CD14-positive monocyte (primary cell): Measurements from ENCODE around the gene DNAH3. TPM values are rescaled to one million over a fixed set of nuclear protein-coding genes. Genes with fewer than 3 reads are reported as not detected.

Source experiments
- DNase-seq, 3 donors: peaks; one replicate each; pipeline ENCODE4 v3.0.0-alpha.2; 2011 to 2022
- H2AFZ ChIP-seq: 2 replicates; pipeline ENCODE4 v1.6.0; 2012; ENCODE audit warnings: mild to moderate bottlenecking, low read depth, low read length, inconsistent platforms; ENCODE audit not compliant: insufficient read depth, poor library complexity, severe bottlenecking
- H3K27ac ChIP-seq, 2 donors: 1 replicate in 1 of 2; 2 replicates in 1 of 2; pipeline ENCODE4 v1.5.1; 2012 to 2013; ENCODE audit warnings: low read length in 2 of 2, control low read depth in 1 of 2, inconsistent platforms in 1 of 2, low read depth in 1 of 2, mild to moderate bottlenecking in 1 of 2
- H3K27me3 ChIP-seq, 2 donors: one replicate each; pipeline versions ENCODE4 v1.6.0 to v1.6.1; 2011 to 2013; ENCODE audit warnings: low read length in 2 of 2; ENCODE audit not compliant: control insufficient read depth in 2 of 2, insufficient read depth in 2 of 2
- H3K36me3 ChIP-seq, 2 donors: replicated peaks in 1 of 2; 1 replicate in 1 of 2; 2 replicates in 1 of 2; pipeline versions ENCODE4 v1.5.1 to v1.6.1; 2012 to 2013; ENCODE audit warnings: low read length in 2 of 2, control low read depth in 1 of 2, inconsistent platforms in 1 of 2, mild to moderate bottlenecking in 1 of 2; ENCODE audit not compliant: insufficient read depth in 2 of 2, control insufficient read depth in 1 of 2
- H3K4me1 ChIP-seq, 2 donors: 1 replicate in 1 of 2; 2 replicates in 1 of 2; pipeline versions ENCODE4 v1.5.1 to v1.6.1; 2012 to 2013; ENCODE audit warnings: low read length in 2 of 2, control low read depth in 1 of 2, inconsistent platforms in 1 of 2, mild to moderate bottlenecking in 1 of 2, moderate library complexity in 1 of 2; ENCODE audit not compliant: insufficient read depth in 2 of 2, control insufficient read depth in 1 of 2
- H3K4me2 ChIP-seq: replicated peaks from 2 replicates; pipeline ENCODE3; 2012; ENCODE audit warnings: low read length, moderate library complexity, mild to moderate bottlenecking; ENCODE audit not compliant: poor library complexity, severe bottlenecking; ENCODE audit errors: extremely low read depth
- H3K4me3 ChIP-seq, 3 experiments: fragments of 200-600 bp in 1 of 3; sonication (generic) in 1 of 3; replicated peaks in 1 of 3; 1 replicate in 2 of 3; 2 replicates in 1 of 3; pipeline ENCODE4 v1.5.1; 2011 to 2013; ENCODE audit warnings: low read length in 3 of 3, mild to moderate bottlenecking in 3 of 3, control low read depth in 2 of 3, low read depth in 2 of 3, inconsistent platforms in 1 of 3, moderate library complexity in 1 of 3
- H3K79me2 ChIP-seq: 2 replicates; pipeline ENCODE4 v1.6.0; 2012; ENCODE audit warnings: mild to moderate bottlenecking, control low read depth, inconsistent platforms, low read length, moderate library complexity; ENCODE audit not compliant: insufficient read depth
- H3K9ac ChIP-seq: 2 replicates; pipeline ENCODE4 v1.6.0; 2017; ENCODE audit warnings: low read length, mild to moderate bottlenecking; ENCODE audit not compliant: insufficient read depth, poor library complexity, severe bottlenecking
- H3K9me3 ChIP-seq, 2 donors: replicated peaks in 1 of 2; 1 replicate in 1 of 2; 2 replicates in 1 of 2; pipeline versions ENCODE4 v1.5.1 to v1.6.1; 2012 to 2013; ENCODE audit warnings: low read length in 2 of 2, control low read depth in 1 of 2; ENCODE audit not compliant: control insufficient read depth in 1 of 2, insufficient read depth in 1 of 2
- H4K20me1 ChIP-seq: 2 replicates; pipeline ENCODE4 v1.6.0; 2012; ENCODE audit warnings: mild to moderate bottlenecking, low read length, control low read depth, moderate library complexity; ENCODE audit not compliant: insufficient read depth
- H3K27ac Mint-ChIP-seq, 7 donors: one replicate each; pipeline ENCODE4 v1.8.0; 2020; ENCODE audit warnings: mild to moderate bottlenecking in 7 of 7, mixed read lengths in 7 of 7, moderate library complexity in 6 of 7, inconsistent platforms in 2 of 7
- H3K27me3 Mint-ChIP-seq, 3 donors: one replicate each; pipeline ENCODE4 v1.8.0; 2021 to 2022; ENCODE audit warnings: low read depth in 3 of 3, mild to moderate bottlenecking in 3 of 3, mixed read lengths in 3 of 3, moderate library complexity in 3 of 3, inconsistent platforms in 1 of 3
- H3K36me3 Mint-ChIP-seq, 2 donors: one replicate each; pipeline ENCODE4 v1.8.0; 2020; ENCODE audit warnings: mixed read lengths in 2 of 2, inconsistent platforms in 1 of 2, mild to moderate bottlenecking in 1 of 2
- H3K4me1 Mint-ChIP-seq: one replicate; pipeline ENCODE4 v1.8.0; 2020; ENCODE audit warnings: mild to moderate bottlenecking, mixed read lengths
- H3K4me3 Mint-ChIP-seq, 2 donors: one replicate each; pipeline ENCODE4 v1.8.0; 2020; ENCODE audit warnings: mild to moderate bottlenecking in 2 of 2, mixed read lengths in 2 of 2, moderate library complexity in 1 of 2
- H3K9me3 Mint-ChIP-seq, 7 donors: one replicate each; pipeline ENCODE4 v1.8.0; 2020 to 2022; ENCODE audit warnings: mixed read lengths in 7 of 7, mild to moderate bottlenecking in 6 of 7, moderate library complexity in 6 of 7, inconsistent platforms in 2 of 7
- WGBS: methylation state at CpG from one replicate; pipeline ENCODE4 v1.1.5; 2013; ENCODE audit warnings: missing lambda C conversion rate; ENCODE audit not compliant: insufficient coverage; 5-methylcytosine and 5-hydroxymethylcytosine counted together
- intact Hi-C, 2 donors: fragments of 100-400 bp; cut with micrococcal nuclease; formaldehyde crosslinking; loops; one replicate each; pipeline versions ENCODE4 v1.15.0 to v1.15.1; 2023
- polyA plus RNA-seq, 3 donors: library from polyadenylated mRNA; depleted of rRNA in 1 of 3; unstranded in 2 of 3; stranded (reverse) in 1 of 3; fragments of 300-500 nt in 2 of 3; fragments of >200 nt in 1 of 3; fragmentation: Illumina TruSeq in 2 of 3; gene quantifications; 1 replicate in 2 of 3; 2 replicates in 1 of 3; pipeline ENCODE4 v1.2.3, GENCODE V29; 2012 to 2021
- TF ChIP-seq, protein P1 (sequence below): fragments of 200-600 bp; IDR thresholded peaks from one replicate; pipeline ENCODE4 v1.8.0; 2022; ENCODE audit warnings: antibody characterized with exemption, mild to moderate bottlenecking

DNAH3 gene
- polyA plus RNA-seq, 3 donors, result not detected

DNA sequence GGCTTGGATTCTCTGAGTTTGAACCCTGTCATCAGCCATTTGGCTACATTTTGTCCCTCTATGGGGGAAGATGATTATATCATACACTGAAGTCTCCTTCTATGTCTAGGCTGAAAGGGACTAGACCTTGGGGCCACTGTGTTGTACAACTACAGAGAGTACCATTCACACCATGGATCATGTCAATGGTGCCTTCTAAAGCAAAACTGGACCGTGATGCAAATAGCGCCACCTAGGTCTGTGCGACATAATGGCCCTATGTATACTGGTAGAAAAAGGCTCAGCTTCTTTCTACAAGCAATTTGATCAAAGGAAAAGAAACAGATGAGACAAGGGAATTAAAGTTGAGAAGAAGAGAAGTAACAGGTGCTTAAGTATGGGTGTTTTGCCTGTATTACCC lies 149.4 kb downstream of the DNAH3 start:
- H2AFZ ChIP-seq, result no peak overlapping the region
- no peaks in the 10 kb centered on the region for H3K36me3 ChIP-seq
- no peaks in the 10 kb centered on the region for H3K79me2 ChIP-seq
- no peaks in the 10 kb centered on the region for H3K4me1 ChIP-seq
- intact Hi-C loops, result no loop called here
- H3K9me3 ChIP-seq, result no peaks in the 10 kb centered on the region
- Mint-ChIP-seq H3K27ac (no peak overlapping the region), H3K27me3 (peaks cover 1 to 4% (median 1%) of the 10 kb centered on the region in 3 donors), H3K4me1 (no peaks in the 10 kb centered on the region), H3K36me3 (no peaks in the 10 kb centered on the region), H3K9me3 (peaks cover 0 to under 1% (median 0%) of the 10 kb centered on the region in 7 donors), H3K4me3 (no peak overlapping the region)
- no peak overlapping the region for H3K4me3 ChIP-seq
- H3K4me2 ChIP-seq, result no peak overlapping the region
- no peaks in the 10 kb centered on the region for H3K27me3 ChIP-seq
- no peak overlapping the region for H3K9ac ChIP-seq
- TF ChIP-seq, protein P1, sequence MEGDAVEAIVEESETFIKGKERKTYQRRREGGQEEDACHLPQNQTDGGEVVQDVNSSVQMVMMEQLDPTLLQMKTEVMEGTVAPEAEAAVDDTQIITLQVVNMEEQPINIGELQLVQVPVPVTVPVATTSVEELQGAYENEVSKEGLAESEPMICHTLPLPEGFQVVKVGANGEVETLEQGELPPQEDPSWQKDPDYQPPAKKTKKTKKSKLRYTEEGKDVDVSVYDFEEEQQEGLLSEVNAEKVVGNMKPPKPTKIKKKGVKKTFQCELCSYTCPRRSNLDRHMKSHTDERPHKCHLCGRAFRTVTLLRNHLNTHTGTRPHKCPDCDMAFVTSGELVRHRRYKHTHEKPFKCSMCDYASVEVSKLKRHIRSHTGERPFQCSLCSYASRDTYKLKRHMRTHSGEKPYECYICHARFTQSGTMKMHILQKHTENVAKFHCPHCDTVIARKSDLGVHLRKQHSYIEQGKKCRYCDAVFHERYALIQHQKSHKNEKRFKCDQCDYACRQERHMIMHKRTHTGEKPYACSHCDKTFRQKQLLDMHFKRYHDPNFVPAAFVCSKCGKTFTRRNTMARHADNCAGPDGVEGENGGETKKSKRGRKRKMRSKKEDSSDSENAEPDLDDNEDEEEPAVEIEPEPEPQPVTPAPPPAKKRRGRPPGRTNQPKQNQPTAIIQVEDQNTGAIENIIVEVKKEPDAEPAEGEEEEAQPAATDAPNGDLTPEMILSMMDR, result peak; percentile 51
- H3K27ac ChIP-seq, result no peak overlapping the region
- DNase-seq, result peak; percentile 3 to 21 (median 19)
- H4K20me1 ChIP-seq, result no peaks in the 10 kb centered on the region
- WGBS, result no CpG with 5 or more reads among the region's 3 CpGs

DNA sequence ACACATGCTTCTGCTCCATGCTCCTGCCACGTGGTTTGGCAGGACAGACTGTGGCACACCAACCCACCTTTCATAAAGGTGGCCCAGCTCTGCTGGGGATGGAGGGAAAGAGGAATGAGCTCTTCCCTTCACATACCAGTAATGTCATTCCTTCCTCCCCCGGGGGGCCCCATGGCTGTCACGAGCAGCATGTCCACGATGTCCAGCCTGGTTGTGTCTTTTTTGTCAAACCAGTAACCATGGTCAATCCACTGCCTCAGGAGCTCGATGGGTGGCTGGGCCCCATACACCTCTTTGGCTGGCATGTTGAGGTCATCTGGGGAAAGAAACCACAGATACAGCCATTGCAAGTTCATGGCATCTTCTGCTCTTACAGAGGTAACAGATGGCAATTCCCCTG lies 153.5 kb downstream of the DNAH3 start:
- H3K4me1 ChIP-seq, result no peaks in the 10 kb centered on the region
- no peak overlapping the region for H3K4me2 ChIP-seq
- H3K9me3 ChIP-seq, result no peaks in the 10 kb centered on the region
- no peak overlapping the region for H2AFZ ChIP-seq
- H3K27me3 ChIP-seq, result no peaks in the 10 kb centered on the region
- Mint-ChIP-seq H3K27me3 (peaks cover 2 to 9% (median 3%) of the 10 kb centered on the region in 3 donors), H3K4me1 (no peaks in the 10 kb centered on the region), H3K9me3 (no peaks in the 10 kb centered on the region), H3K4me3 (no peak overlapping the region), H3K36me3 (no peaks in the 10 kb centered on the region), H3K27ac (no peak overlapping the region)
- no peaks in the 10 kb centered on the region for H3K79me2 ChIP-seq
- DNase-seq, result no peak
- intact Hi-C loops, result no loop called here
- H4K20me1 ChIP-seq, result no peaks in the 10 kb centered on the region
- no peaks in the 10 kb centered on the region for H3K36me3 ChIP-seq
- no peak overlapping the region for H3K9ac ChIP-seq
- H3K27ac ChIP-seq, result no peak overlapping the region
- H3K4me3 ChIP-seq, result no peak overlapping the region
- TF ChIP-seq, protein P1, result no peak
- 100% methylated on average over 3 of the region's 5 CpGs for WGBS
